ENCODE data around the gene RAB20.

DNA sequence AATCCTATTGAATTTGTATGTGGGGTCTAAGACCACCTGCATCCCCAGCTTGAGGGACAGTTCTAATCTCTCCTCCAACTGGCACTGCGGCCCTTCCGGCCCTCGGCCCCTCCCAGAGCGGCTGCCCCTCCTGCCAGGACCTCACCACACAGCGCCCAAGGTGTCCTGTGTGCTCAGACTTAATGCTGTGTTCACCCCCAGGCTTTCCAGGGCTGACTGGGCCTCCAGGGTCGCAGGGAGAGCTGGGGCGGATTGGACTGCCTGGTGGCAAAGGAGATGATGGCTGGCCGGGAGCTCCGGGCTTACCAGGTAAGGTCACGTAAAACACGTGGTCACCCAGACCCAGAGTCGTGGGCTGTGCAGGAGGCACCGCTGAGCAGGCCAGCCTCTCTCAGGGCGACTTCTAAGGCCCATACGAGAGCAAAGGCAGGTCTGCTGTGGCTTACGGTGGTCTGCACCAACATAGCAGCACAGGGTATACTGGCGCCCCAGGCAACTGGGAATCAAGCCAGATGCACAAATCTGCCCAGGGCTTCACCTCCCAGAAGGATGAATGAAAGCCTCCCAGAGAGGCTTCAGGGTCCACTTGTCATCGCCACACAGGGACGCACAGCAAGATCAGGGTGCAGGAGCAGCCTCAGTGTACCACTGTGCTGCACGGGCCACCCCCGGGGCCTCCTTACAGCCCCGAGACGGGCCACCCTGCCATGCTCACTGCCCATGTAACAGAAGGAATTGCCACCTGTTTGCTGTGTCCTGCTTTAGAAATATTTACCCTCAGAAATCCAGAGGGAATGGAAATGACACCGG, 69.4 kb downstream of the RAB20 start:
- no peak for TF ChIP-seq CTCF (IDR thresholded peaks at IDR 0.05)
- no peak for TF ChIP-seq POLR2A (IDR thresholded peaks at IDR 0.05)
